Measurements from ENCODE around the gene BPIFB2. TPM values are rescaled to one million over a fixed set of nuclear protein-coding genes. Genes with fewer than 3 reads are reported as not detected.

BPIFB2 gene
- total RNA-seq, 1 donor from 2014 or later = not detected

DNA sequence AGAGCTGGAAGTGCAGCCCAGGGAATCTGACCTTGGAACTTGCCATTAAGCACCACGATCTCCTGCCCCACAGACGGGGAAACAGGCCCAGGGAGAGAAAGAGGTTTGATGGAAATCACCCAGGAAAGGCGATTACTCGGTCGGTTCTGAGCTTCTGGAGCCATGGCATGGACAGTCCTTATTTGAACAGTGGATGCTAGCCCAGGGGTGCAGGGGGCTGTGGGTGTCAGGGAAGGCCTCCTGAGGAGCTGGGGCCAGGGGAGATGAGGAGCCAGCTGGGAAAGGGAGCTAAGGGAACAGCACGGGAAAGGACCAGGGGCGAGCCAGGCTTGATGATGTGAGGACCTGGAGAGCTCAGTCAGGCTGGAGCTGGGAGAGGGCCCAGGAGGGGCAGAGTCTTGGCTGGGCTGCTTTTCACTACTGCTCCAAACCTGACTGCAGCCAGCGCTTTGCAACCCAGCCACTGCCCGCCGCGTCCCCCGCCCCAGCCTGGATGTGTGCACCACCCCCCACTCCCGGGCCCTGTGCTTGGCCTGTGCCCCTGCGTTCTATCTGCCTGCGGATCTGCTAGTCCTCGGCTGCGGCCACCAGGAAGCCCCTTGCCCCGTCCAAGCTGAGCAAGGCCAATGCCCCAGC lies 21.1 kb upstream of the BPIFB2 start:
- no peak overlapping the region for H3K4me3 ChIP-seq
- no peaks in the 10 kb centered on the region for H3K36me3 ChIP-seq
- no peak overlapping the region for H3K27ac ChIP-seq
- TF ChIP-seq POLR2A (IDR thresholded peaks at IDR 0.05) (no peak), POLR2AphosphoS5 (IDR thresholded peaks at IDR 0.05; ENCODE audit: insufficient read depth in 1 of 2, low read depth in 1 of 2) (no peak), CTCF (IDR thresholded peaks at IDR 0.05) (no peak)
- intact Hi-C loops (cut with DNase I) = no loop called here
- H3K9me3 ChIP-seq = no peaks in the 10 kb centered on the region
- H3K27me3 ChIP-seq = no peaks in the 10 kb centered on the region
- H3K4me1 ChIP-seq = no peaks in the 10 kb centered on the region
- no peak for DNase-seq (ENCODE audit: extremely low spot score in 2 of 2)

- no peaks in the 10 kb centered on the region for H3K36me3 ChIP-seq
- no peak for TF ChIP-seq POLR2A (IDR thresholded peaks at IDR 0.05)
- TF ChIP-seq CTCF (IDR thresholded peaks at IDR 0.05) = no peak
- no peak for TF ChIP-seq POLR2AphosphoS5 (IDR thresholded peaks at IDR 0.05; ENCODE audit: insufficient read depth in 1 of 2, low read depth in 1 of 2)
- no peak for DNase-seq (ENCODE audit: extremely low spot score in 2 of 2)
- no peaks in the 10 kb centered on the region for H3K4me1 ChIP-seq
- H3K4me3 ChIP-seq = no peak overlapping the region
- no peaks in the 10 kb centered on the region for H3K27me3 ChIP-seq
- intact Hi-C loops (cut with DNase I) = no loop called here
- no peaks in the 10 kb centered on the region for H3K9me3 ChIP-seq
- no peak overlapping the region for H3K27ac ChIP-seq
These were observed 20.3 kb upstream of the BPIFB2 start for GRCh38 chr20:32987044-32987825.

GRCh38 chr20:32988008-32988407 lies 19.5 kb upstream of the BPIFB2 start:
- TF ChIP-seq CTCF (IDR thresholded peaks at IDR 0.05) = no peak
- TF ChIP-seq POLR2A (IDR thresholded peaks at IDR 0.05) = no peak
- Histone ChIP-seq H3K27me3 (no peaks in the 10 kb centered on the region), H3K4me1 (no peaks in the 10 kb centered on the region), H3K27ac (no peak overlapping the region), H3K36me3 (no peaks in the 10 kb centered on the region), H3K9me3 (no peaks in the 10 kb centered on the region), H3K4me3 (no peak overlapping the region)
- intact Hi-C loops (cut with DNase I) = no loop called here
- DNase-seq (ENCODE audit: extremely low spot score in 2 of 2) = no peak

DNA sequence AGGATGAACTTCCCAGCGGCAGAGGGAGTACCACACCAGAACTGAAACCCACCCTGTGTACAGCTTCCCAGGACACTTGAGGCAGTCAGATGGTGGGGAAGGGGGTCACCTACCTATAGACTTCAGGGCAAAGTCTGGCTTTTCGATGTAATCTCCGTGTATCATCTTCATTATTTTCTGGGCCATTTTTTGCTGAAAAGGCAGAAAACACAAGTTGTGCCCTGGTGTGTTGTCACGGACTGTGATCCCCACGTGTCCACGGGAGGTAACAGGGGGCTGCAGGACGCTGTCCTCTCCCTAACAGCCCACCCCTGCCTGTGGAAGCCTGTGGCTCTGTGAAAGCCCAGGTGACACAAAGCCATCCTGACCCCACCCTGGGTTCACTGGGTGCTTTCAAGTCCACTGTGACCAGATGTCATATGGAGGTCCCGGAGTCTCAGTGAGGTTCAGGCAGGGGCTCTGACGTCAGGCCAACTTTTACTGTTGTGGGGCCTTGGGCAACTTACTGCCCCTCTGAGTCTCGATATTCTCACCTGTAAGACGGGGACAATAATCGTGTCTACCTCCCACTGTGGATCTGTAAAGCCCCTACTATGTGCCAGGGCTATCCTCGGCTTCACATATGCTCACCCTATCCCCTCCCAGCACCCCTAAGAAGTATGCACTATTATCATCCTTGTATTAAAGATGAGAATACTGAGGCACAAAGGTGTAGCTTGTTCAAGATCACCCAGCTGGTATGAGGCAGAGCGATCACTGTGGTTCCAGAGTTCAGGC lies 17.8 kb upstream of the BPIFB2 start:
- Histone ChIP-seq H3K36me3 (no peaks in the 10 kb centered on the region), H3K9me3 (no peaks in the 10 kb centered on the region), H3K4me3 (no peak overlapping the region), H3K27me3 (no peaks in the 10 kb centered on the region), H3K27ac (no peak overlapping the region), H3K4me1 (no peaks in the 10 kb centered on the region)
- DNase-seq (ENCODE audit: extremely low spot score in 2 of 2) = no peak
- TF ChIP-seq POLR2A (IDR thresholded peaks at IDR 0.05) = no peak
- no peak for TF ChIP-seq POLR2AphosphoS5 (IDR thresholded peaks at IDR 0.05; ENCODE audit: insufficient read depth in 1 of 2, low read depth in 1 of 2)
- TF ChIP-seq CTCF (IDR thresholded peaks at IDR 0.05) = no peak
- intact Hi-C loops (cut with DNase I) = no loop called here
